Testis (tissue), 2 donors: ENCODE results near the gene SYK.

Experiments used
- POLR2A ChIP-seq: fragments of 450-650 bp; IDR thresholded peaks from one replicate; pipeline ENCODE4 v1.6.1; 2017; ENCODE audit warnings: antibody characterized with exemption, mild to moderate bottlenecking, moderate library complexity
- TF ChIP-seq, protein P1 (sequence below), 3 experiments: fragments of 450-650 bp in 2 of 3; fragments of 200-600 bp in 1 of 3; sonication (generic) in 1 of 3; IDR thresholded peaks; one replicate each; pipeline ENCODE4 v1.5.1; 2016 to 2019; ENCODE audit warnings: antibody characterized with exemption in 3 of 3, mild to moderate bottlenecking in 2 of 3, moderate library complexity in 1 of 3

DNA sequence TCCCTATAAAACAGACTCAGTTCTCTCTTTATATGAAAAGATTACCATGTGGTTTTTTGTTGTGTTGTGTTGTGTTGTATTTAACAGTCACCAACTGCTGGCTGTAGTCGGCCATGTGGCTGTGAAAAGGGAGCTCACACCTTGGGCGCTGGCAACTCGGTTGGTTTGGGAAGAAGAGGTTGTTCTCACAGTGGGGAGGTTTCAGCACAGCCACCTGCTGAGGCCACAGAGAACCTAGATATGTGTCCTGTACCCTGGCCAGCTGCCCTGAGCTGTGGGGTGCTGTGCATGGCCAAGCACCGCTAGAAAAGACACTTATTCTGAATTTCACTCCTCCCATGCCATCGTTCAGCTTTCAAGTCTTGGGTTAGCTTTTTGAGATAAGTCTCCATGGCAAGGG is 58.8 kb downstream of the SYK start:
- TF ChIP-seq POLR2A = no peak
- TF ChIP-seq, protein P1, sequence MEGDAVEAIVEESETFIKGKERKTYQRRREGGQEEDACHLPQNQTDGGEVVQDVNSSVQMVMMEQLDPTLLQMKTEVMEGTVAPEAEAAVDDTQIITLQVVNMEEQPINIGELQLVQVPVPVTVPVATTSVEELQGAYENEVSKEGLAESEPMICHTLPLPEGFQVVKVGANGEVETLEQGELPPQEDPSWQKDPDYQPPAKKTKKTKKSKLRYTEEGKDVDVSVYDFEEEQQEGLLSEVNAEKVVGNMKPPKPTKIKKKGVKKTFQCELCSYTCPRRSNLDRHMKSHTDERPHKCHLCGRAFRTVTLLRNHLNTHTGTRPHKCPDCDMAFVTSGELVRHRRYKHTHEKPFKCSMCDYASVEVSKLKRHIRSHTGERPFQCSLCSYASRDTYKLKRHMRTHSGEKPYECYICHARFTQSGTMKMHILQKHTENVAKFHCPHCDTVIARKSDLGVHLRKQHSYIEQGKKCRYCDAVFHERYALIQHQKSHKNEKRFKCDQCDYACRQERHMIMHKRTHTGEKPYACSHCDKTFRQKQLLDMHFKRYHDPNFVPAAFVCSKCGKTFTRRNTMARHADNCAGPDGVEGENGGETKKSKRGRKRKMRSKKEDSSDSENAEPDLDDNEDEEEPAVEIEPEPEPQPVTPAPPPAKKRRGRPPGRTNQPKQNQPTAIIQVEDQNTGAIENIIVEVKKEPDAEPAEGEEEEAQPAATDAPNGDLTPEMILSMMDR (IDR thresholded peaks at IDR 0.05) = no peak
